DMS153 treated with DMSO at 0.1 percent for 48 hours (cell line): ENCODE data around the gene IGLL1.
"Not testable (repeated sequence)": the region's sequence is repeated elsewhere in the genome, so short reads cannot be mapped to it uniquely, and the experiment has no call there.

ENCODE experiments used
- DNase-seq: peaks from one replicate; lab custom pipeline; 2025; ENCODE audit not compliant: unreplicated experiment; lab: John Stamatoyannopoulos, UW

The IGLL1 gene

DNA sequence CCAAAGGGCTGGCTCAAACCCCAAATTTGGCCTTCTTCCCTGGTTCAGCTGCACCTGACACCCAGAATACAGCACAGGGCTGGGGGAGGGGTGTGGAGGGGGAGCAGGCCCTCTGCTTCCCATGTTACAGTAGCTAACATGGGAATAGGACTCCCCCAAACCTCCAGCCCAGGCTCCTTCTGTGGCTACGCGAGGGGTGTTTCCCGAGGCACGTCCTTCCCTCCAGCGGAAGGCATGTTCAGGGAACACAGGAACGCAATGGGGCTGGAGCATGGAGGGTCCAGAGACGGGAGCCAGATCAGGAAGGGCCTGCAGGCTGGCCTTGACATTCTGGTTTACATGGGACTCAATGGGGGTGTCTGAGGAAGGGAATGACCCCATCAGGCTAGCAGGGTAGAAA, 11.8 kb upstream of the IGLL1 start:
- no peak for DNase-seq

DNA sequence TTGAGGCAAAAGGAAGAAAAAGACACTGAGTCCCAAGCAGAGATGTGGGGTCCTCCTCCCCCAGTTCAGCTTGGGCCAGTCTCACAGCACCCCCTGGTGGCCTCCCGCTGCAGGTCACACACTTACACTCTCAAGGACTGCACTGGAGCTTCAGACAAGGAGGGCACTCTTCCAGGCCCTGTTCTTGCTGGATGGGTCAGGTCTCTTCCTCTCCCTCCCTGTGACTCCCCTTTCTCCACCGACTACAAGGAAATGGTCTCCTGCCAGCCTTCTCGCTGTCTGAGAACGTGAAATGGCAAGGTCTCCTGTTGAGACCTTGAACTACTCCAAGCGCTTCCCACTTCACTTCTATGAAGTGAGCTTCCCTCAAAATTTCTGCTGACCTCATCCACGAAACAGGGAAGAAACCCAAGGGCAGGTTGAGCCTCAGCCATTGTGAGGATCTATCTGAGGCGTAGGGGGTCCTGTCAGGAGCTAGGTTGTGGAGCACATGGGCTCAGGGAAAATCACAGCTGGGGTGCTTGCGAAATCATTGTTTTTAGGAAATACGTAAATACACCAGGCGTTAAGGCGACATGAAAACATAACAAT, 11.2 kb upstream of the IGLL1 start:
- DNase-seq, result no peak

DNA sequence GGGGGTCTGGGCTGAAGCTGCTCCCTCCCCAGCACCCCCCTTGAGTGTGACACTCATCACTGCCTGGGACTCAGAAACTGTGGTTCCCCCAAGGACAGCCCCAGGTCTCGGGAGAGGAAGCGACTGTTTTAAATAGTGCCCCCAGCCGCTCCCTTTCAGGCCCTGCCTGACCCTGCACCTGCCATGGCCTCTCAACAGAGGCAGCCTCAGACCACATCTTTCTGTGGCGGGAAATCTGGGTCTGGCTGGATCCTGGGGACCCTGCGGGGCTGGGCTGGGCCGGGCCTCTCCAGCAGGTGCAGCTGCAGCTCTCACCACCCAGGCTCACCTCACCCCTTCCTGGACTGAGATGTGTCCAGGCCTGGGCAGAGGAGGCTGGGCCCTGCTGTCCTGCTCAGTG, 3.7 kb upstream of the IGLL1 start:
- no peak for DNase-seq

DNA sequence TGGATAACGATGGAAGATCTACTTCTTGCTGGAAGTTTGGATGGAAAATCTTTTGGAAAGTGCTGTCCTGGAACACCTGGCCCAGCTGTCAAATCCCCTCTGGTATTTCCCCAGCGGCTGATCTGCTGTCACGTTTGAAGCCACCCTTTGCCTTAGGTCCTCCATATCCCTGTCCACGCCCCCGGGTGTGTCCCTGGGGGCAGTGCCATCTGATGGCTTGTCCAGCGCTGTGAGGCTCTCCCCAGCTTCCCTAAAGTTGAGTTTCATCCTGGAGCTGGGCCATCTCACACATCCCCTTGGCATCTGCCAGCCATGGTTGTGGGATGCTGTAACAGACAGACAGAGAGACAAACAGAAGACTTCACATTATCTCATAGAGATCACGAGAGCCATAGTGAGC, 3.1 kb upstream of the IGLL1 start:
- DNase-seq, result no peak

DNA sequence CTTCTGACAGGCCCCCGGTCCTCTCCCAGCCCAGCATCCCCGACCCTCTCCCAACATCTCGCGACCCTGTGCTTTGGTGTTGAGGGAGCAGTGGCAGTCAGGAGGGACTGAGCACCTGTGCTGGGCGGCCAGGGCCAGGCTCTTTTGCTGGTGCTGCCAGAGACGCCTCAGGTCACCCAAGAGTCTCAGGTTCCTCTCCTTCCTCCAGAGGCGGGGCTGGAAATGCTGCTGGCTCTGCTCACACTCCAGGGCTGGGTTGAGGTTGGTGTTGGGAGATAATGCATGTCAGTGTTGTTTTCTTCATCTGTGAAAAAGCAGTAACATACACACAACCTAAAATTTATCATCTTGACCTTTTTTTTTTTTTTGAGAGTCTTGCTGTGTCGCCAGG, 1.2 kb upstream of the IGLL1 start:
- no peak for DNase-seq

DNA sequence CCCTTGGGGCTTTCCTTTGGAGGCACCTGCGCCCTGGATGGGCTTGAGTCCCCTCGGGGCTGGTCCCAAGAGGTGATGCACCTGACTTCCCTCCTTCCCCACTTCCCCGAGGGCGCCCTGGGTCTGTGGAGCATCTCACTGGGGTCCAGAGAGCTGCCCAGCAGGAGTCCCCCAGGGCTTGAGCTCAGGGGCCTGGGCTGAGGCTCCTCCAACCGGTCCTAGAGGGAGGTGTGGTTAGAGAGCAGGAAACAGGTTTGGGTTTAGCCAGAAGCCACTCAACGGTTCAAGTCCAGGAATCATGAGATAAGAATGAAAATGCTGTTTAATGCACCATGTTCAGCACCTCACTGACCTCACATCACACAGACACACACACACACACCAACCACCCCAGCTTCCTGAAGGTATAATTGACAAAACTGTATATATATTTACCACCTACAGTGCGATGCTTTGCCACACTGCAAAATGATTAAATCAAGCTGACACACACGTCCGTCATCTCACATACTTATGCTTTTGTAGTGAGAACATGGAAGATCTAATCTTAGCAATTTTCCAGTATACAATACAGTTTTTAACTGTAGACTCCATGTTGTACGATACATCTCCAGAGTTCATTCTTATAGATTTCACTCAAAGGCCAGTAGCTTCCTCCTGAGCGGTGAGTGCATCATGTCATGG, 628 bp upstream of the IGLL1 start:
- DNase-seq, result no peak

DNA sequence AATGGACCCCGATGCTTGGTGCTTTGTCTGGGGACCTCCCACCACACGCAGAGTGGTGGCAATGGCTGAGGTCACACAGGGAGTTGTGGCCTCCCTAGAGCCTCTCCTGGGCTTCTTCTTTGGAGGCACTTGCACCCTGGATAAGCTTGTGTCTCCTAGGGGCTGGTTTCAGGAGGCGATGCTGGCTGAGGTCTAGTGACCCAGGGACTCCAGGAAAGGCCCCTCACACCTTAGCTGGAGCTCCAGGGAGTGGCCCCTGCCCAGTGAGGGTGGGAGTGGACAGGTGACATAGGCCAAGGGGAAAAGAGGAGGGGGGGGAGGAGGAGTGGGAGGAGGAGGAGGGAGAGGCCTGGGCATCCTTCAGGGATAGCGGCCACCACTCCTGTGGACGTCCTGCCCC, 810 bp downstream of the IGLL1 start:
- DNase-seq, result no peak

DNA sequence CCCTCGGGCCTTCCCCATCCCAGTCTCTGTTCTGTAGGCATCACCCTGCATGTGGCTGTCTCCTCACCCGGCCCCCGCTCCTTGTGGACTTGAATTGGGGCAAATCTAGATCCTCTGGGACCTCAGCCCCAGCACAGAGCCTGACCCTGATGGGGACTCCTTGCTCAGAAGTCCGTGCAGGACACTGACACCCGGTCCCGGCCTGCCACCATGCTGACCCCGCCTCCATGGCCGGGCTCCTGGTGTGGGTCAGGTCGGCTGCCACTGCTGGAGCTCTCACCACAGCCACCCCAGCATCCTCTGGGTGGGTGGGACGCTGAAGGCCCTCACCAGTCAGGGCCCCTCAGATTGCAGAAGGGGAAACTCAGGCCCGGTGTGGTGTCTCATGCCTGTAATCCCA, 1.8 kb downstream of the IGLL1 start:
- no peak for DNase-seq

DNA sequence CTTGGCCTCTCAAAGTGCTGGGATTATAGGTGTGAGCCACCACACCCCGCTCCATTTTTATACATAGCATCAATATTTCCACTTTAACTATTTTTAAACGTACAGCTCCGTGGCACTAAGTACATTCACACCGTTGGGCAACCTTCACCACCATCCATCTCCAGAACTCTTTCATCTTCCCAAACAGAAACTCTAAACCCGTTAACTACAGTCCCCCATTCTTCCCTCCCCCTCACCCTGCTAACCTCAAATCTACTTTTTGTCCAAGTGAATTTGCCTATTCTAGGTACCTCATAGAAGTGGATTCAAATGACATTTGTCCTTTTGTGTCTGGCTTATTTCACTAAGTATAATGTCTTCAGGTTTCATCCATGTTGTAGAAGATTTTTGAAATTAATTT, 3.4 kb downstream of the IGLL1 start:
- no peak for DNase-seq

DNA sequence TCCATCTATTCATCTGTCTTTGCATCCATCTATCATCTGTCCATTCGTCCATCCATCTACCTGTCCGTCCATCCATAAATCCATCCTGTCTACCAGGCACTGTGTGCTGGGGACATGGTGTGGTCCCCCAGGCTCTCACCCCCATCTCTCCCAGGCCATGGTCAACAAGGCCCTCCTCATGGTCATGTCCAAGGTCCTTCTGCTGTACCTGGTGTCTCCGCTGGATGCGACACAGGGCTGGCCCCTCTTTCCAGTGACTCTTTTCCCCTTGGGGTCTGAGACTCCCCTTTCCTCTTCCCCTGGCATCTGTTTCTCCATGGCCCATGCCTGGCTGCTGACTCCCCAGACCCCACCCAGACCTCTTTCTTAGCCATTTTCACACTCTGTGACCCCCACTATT, 4.5 kb downstream of the IGLL1 start:
- no peak for DNase-seq

DNA sequence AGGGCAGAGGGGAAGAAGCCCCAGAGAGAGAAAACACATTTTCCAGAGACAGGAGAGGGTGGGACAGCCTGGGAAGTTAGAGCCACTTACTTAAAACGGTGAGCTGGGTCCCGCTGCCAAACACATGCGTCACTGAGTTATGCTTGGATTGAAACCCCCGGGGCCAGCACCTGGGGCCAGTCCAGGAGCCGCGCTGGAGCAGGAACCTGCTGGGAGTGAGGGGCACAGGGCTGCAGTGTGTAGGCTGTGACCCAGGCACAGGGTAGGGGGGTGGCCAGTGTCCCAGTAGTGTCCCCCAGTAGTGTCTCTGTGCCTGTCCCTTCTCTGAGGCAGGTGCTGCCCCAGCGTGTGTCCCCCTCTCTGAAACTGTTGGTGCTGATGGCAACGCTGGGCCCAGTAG, 5.2 kb downstream of the IGLL1 start:
- DNase-seq, result no peak

DNA sequence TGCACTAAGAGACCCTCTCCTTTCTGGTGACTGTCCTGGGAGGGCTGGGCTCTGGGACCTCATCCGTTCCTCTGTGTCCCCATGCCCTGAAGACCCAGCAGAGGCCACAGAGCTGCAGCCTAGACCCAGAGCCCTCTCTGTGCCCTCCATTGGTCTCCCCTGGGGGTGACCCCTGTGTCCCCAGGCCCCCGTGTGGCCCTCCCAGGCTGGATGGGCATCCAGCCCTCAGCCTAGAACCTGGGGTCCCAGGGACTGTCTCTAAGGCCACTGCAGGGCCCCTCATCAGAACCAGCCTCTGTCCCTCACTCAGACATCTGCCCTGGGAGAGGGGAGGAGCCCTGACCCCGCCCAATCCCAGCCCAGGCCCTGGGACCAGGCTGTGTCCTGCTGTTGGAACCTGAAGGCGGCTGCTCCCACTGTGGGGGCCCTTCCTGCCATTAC, 5.7 kb downstream of the IGLL1 start:
- DNase-seq, result no peak

DNA sequence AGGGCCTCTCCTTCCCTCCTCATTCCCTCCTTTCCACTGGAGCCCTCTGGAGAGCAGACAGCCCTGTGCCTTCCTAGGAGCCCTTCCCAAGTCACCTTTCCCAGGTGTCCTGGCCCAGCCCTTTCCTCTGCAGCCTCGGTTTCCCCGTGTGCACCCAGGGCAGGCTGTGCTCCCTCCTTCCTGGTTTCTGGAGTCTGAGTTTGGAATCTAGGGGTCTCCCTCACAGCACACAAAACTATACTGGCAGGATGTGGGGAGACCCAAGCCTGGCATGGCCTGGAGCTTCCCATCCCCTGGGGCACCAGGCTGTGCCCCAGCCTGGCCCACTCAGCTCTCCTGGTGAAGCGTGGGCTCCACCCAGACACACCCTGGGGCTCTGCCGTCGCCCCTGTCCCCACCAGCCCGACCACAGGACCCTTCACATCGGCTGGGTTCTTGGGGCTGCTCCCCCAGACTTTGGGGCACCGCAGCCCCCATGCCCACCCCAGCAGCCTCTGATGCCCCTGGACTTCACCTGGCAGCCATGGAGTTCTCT, 6.3 kb downstream of the IGLL1 start:
- DNase-seq, result not testable (repeated sequence)

DNA sequence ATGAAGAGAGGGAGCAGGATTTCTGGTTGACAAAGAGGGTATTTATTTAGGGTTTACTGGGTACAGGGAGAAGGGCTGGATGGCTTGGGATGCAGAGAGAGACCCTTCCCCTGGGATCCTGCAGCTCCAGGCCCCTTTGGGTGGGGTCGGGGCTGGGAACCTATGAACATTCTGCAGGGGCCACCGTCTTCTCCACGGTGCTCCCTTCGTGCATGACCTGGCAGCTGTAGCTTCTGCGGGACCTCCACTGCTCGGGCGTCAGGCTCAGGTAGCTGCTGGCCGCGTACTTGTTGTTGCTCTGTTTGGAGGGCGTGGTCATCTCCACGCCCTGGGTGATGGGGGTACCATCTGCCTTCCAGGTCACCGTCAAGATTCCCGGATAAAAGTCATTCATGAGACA, 7.0 kb downstream of the IGLL1 start:
- DNase-seq, result not testable (repeated sequence)

DNA sequence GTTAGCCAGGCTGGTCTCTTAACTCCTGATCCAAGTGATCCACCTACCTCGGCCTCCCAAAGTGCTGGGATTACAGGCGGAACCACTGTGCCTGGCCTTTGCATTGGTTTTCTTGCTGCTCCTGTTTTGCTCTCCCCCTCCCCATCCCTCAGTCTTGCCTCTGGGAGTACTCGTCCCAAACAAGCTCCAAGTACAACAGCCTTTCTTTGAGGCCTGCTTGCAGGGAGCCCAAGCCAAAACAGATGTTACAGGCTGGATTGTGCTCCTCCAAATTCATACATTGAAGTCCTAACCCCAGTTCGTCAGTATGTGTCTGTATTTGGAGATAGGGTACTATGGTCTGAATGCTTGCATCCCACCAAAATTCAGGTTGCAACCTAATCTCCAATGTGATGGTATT, 8.6 kb downstream of the IGLL1 start:
- DNase-seq, result no peak

DNA sequence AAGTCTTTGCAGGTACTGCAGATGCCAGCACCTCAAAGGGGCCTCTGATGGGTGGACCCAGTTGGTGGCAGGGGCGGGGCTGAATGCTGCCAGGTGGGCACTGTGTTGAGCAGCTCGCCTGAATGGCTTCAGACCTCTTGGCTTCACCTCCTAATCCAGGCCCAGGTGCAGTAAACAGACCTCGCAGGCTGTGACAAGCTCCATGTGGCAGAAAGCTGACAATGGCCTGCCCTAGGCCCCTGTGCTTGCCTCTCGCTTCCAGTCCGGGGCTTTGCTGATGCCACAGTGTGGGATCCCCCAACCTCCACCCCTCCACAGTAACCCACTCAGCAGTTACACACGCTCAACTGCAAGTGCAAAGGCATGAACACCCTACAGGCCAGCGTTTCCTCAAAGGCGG, 9.4 kb downstream of the IGLL1 start:
- DNase-seq, result no peak

DNA sequence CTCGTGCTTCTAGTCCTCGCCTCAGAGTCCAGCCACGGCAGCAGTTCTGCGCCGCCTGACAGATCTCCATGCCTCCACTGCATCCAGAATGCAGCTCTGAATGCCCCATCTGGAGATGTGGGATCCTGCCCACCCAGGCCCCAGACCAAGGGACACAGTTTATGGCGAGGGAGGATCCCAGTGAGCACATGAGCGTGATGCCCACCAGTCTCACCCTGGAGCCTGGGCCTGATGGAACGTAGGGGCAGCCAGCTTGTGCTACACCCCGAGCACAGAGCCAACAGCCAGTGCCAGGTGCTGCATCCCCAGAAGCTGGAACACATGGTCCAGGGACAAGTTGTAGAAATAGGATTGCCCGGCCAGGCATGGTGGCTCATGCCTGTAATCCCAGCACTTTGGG, 10.4 kb downstream of the IGLL1 start:
- DNase-seq, result no peak

DNA sequence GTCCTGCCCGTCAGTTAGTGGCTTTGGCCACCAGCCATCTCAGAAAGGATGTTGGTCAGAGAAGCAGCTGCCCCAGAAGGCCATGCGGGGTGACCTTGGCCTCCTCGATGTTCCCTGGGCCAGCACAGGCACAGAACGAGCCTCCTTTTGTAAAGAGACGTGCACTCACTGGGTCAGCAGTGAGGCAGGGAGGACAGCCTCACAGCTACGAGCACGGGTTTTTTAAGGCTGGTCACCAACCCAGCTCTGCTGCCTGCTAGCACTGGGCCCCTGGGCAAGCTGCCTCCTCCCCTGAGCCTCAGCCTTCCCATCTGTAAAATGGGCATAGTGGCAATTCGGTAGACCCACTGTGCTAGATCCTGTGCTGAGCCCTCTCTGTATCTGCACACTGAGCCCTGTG, 10.8 kb downstream of the IGLL1 start:
- DNase-seq, result no peak

DNA sequence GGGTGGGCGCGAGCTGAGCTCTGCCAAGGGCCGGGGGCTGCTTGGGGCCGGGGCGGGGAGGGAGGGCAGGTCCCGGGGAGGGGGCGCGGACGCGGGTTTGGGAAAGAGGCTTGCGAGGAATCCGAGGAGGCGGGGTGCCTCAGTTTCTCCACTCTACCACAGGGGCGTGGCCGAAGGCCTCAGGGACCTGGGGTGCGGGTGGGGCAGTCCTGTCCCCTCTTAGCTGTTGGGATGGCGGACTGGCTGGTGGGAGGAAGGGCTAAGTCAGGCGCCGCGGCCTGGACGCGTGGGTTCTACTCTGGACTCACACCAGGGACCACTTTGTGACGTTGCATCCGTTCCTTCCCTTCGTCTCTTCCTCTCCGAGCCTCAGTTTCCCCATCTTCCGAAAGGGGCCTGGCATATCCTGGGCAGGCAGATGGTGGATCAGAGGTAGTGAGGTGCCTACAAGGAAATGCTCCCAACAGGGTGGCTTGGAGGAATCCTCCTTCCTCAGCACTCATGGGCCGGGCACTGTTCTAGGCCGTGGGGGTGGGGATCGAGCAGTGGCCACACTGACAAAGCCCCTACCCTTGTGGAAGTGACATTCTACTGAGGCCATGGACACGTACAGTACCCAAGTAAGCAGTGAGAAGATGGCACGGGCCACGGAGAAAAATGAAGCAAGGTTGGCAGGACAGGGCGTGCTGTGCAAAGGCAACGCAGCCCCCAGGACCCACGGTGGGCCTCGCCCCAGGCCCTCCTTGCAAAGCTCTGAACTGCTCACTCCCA, 13.2 kb downstream of the IGLL1 start:
- no peak for DNase-seq

DNA sequence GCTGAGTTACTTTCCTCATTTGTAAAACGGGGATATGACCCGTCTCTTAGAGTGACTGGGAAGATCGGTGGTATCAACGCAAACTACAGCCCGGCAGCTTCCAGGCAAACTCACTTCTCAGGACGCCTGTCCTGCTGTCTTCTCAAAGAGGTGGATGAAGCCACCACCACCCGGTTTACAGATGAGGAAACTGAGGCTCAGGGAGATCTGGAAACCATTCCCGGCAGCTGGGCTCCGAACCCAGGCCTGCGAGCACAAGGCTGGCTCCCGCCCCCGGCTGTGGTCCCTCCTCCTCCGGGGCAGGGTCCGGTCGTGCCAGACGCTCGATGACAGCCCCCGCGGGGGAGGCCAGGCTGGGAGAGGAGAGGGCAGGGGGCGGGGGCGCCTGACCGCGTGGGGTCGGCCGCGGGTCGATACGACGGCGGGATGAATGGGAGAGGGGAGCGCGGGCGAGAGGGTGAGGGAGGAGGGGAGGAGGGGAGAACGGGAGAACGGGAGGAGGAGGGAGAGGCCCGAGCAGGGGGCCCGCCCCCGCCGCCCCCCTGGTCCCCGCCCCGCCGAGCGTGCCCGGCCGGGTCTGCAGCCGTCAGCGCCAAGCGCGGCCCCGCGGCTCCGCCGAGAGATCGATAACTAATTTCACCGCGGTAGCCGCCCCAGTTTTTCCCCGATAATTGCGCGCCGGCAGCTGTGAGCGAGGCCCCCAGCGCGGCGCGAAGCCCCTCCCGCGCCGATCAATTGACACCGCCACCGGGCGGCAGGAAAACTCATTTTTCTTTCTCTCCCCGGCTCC, 14.0 kb downstream of the IGLL1 start:
- DNase-seq, result no peak

DNA sequence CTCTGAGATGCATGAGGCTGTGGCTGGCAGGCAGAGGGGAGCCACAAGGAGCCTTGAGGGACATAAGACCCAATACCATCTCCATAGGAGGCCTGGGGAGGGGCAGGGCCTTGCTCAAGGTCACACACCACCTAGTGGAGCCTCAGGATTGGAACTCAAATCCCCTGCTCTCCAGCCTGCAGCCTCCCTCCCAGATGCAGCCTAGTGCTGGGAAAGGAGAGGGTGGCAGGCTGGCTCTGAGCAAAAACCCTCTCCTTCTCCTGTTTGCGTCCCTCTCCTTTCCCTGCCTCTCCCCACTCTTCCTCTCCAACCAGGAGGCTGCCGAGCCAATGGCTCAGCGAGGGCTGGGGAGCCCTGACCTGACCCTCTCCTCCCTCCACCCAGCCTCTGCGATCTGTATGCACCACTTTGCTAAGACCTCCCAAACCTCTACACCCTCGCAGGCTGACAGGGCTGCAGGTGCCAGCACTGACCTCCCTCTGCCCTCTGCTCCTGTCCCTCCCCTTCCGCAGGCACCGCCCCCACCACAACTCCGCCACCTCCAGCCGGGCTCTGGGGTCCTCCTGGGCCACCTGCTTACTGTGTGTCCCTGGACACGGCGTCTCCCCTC, 14.7 kb downstream of the IGLL1 start:
- no peak for DNase-seq
